DOHH2 (cell line): ENCODE results near the gene DCTD.

Experiments
- H3F3A ChIP-seq: fragments of 200-600 bp; sonication (generic), shearing (Covaris generic); 2 replicates; pipeline ENCODE4 v1.6.0; 2016; ENCODE audit warnings: antibody characterized with exemption, mild to moderate bottlenecking; ENCODE audit not compliant: control insufficient read depth, insufficient read depth
- H3K27ac ChIP-seq: fragments of 200-600 bp; sonication (generic); 2 replicates; pipeline ENCODE4 v1.5.1; 2014; ENCODE audit warnings: low read depth, mild to moderate bottlenecking, low read length, moderate library complexity
- H3K27me3 ChIP-seq: fragments of 200-600 bp; sonication (generic); 2 replicates; pipeline ENCODE4 v1.6.1; 2014; ENCODE audit warnings: mild to moderate bottlenecking, low read length, mixed read lengths; ENCODE audit not compliant: control insufficient read depth
- H3K36me3 ChIP-seq: fragments of 200-600 bp; sonication (generic); 2 replicates; pipeline ENCODE4 v1.6.1; 2014; ENCODE audit warnings: mild to moderate bottlenecking, low read length, moderate library complexity, mixed read lengths; ENCODE audit not compliant: control insufficient read depth
- H3K4me1 ChIP-seq: fragments of 200-600 bp; sonication (generic); 2 replicates; pipeline ENCODE4 v1.6.1; 2014; ENCODE audit warnings: mild to moderate bottlenecking, low read length, mixed read lengths; ENCODE audit not compliant: control insufficient read depth
- H3K4me2 ChIP-seq: fragments of 200-600 bp; sonication (generic); 2 replicates; pipeline ENCODE4 v1.6.0; 2014; ENCODE audit warnings: mild to moderate bottlenecking, low read length, moderate library complexity
- H3K4me3 ChIP-seq: fragments of 200-600 bp; sonication (generic); 2 replicates; pipeline ENCODE4 v1.5.1; 2014; ENCODE audit warnings: mild to moderate bottlenecking, low read length, mixed read lengths
- H3K79me2 ChIP-seq: fragments of 200-600 bp; sonication (generic); 2 replicates; pipeline ENCODE4 v1.6.1; 2014; ENCODE audit warnings: mild to moderate bottlenecking, low read length, mixed read lengths; ENCODE audit not compliant: control insufficient read depth
- H3K9me2 ChIP-seq: fragments of 200-600 bp; sonication (generic); replicated peaks from 2 replicates; pipeline ENCODE4 v1.6.1; 2014; ENCODE audit warnings: mild to moderate bottlenecking, low read length, mixed read lengths; ENCODE audit not compliant: control insufficient read depth
- H3K9me3 ChIP-seq: fragments of 200-600 bp; sonication (generic); 2 replicates; pipeline ENCODE4 v1.6.1; 2014; ENCODE audit warnings: antibody characterized with exemption, low read length, mixed read lengths; ENCODE audit not compliant: control insufficient read depth, insufficient read depth
- H4K20me1 ChIP-seq: fragments of 200-600 bp; sonication (generic); 2 replicates; pipeline ENCODE4 v1.6.0; 2014; ENCODE audit warnings: low read depth, mild to moderate bottlenecking, antibody characterized with exemption, low read length, moderate library complexity; ENCODE audit not compliant: control insufficient read depth, insufficient read depth
- EZH2phosphoT487 ChIP-seq: fragments of 200-600 bp; sonication (generic); IDR thresholded peaks from 2 replicates; pipeline ENCODE4 v1.6.1; 2017; ENCODE audit warnings: borderline replicate concordance, mild to moderate bottlenecking, antibody characterized with exemption, low read length, moderate library complexity, mixed read lengths
- TF ChIP-seq, protein P1 (sequence below): fragments of 200-600 bp; sonication (generic); IDR thresholded peaks from one replicate; pipeline ENCODE4 v1.5.1; 2014; ENCODE audit warnings: antibody characterized with exemption, mild to moderate bottlenecking, low read depth, low read length; ENCODE audit not compliant: poor library complexity, severe bottlenecking

Gene DCTD

GRCh38 chr4:182931691-182932345, 14.6 kb upstream of the DCTD start:
- H3K79me2 ChIP-seq: no peaks in the 10 kb centered on the region
- no peaks in the 10 kb centered on the region; the same call in 1 of the 2 replicates for H3K27me3 ChIP-seq
- H3K27ac ChIP-seq: no peak overlapping the region
- H3K9me2 ChIP-seq: no peaks in the 10 kb centered on the region
- TF ChIP-seq EZH2phosphoT487: no peak
- TF ChIP-seq, protein P1, sequence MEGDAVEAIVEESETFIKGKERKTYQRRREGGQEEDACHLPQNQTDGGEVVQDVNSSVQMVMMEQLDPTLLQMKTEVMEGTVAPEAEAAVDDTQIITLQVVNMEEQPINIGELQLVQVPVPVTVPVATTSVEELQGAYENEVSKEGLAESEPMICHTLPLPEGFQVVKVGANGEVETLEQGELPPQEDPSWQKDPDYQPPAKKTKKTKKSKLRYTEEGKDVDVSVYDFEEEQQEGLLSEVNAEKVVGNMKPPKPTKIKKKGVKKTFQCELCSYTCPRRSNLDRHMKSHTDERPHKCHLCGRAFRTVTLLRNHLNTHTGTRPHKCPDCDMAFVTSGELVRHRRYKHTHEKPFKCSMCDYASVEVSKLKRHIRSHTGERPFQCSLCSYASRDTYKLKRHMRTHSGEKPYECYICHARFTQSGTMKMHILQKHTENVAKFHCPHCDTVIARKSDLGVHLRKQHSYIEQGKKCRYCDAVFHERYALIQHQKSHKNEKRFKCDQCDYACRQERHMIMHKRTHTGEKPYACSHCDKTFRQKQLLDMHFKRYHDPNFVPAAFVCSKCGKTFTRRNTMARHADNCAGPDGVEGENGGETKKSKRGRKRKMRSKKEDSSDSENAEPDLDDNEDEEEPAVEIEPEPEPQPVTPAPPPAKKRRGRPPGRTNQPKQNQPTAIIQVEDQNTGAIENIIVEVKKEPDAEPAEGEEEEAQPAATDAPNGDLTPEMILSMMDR: no peak
- no peak overlapping the region for H3K4me2 ChIP-seq
- H3F3A ChIP-seq: no peaks in the 10 kb centered on the region
- H3K4me1 ChIP-seq: no peaks in the 10 kb centered on the region
- H3K36me3 ChIP-seq: no peaks in the 10 kb centered on the region
- H3K4me3 ChIP-seq: no peak overlapping the region
- H3K9me3 ChIP-seq: no peaks in the 10 kb centered on the region
- H4K20me1 ChIP-seq: no peaks in the 10 kb centered on the region

DNA sequence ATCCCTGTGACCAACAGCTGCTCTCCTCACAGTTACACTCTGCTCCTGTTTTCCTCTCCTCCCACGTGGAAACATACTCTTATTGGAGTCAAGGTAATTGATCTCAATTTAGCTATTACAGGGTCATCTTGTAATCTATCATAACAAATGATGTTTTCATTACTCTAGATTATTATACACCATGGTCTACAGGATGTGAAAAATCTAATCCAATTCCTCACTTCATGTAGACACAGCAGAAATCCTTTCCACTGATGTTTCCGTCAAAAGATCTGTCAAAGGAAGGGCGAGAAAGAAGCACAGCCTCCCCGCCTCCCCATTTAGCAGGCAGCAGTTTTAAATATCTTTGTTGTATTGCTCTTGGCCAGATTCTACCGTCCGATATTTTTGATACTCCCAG, 13.7 kb upstream of the DCTD start:
- no peak overlapping the region for H3K4me3 ChIP-seq
- H3K9me2 ChIP-seq: no peaks in the 10 kb centered on the region
- H3K27ac ChIP-seq: no peak overlapping the region
- H3K9me3 ChIP-seq: no peaks in the 10 kb centered on the region
- H3K79me2 ChIP-seq: no peaks in the 10 kb centered on the region
- no peaks in the 10 kb centered on the region for H3F3A ChIP-seq
- H3K36me3 ChIP-seq: no peaks in the 10 kb centered on the region
- TF ChIP-seq, protein P1: no peak
- no peak for TF ChIP-seq EZH2phosphoT487
- no peaks in the 10 kb centered on the region for H4K20me1 ChIP-seq
- H3K4me1 ChIP-seq: no peaks in the 10 kb centered on the region
- no peaks in the 10 kb centered on the region; the same call in 1 of the 2 replicates for H3K27me3 ChIP-seq
- no peak overlapping the region for H3K4me2 ChIP-seq

DNA sequence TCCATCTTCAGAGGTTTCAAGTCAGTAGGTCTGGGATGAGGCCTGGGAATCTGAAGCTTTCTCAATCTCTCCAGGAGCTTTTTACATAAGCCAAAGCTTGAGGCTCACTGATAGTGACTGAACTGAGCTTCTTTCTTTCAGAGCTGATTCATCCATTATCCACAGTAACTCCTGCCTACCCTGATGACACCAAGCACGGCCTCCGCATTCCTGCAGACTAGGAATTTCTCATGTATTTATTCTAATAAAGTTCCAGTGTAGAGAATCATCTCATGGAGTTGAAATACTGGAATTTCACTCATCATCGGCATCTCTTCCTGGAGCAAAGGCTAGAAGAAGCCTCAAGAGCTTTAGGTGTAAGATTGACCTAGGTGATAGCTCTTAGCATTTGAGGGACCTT, 12.1 kb upstream of the DCTD start:
- Histone ChIP-seq H3K4me1 (no peaks in the 10 kb centered on the region), H3K4me2 (no peak overlapping the region), H3K27me3 (peaks cover 4% of the 10 kb centered on the region; the same call in 1 of the 2 replicates), H4K20me1 (no peaks in the 10 kb centered on the region), H3K79me2 (no peaks in the 10 kb centered on the region), H3K36me3 (no peaks in the 10 kb centered on the region), H3K9me2 (no peaks in the 10 kb centered on the region), H3F3A (no peaks in the 10 kb centered on the region), H3K9me3 (no peaks in the 10 kb centered on the region), H3K27ac (no peak overlapping the region), H3K4me3 (no peak overlapping the region)
- TF ChIP-seq, protein P1: no peak
- no peak for TF ChIP-seq EZH2phosphoT487
